Right renal pelvis (tissue), 4 donors: ENCODE data around the gene STIM2. TPM values are rescaled to one million over a fixed set of nuclear protein-coding genes. Genes with fewer than 3 reads are reported as not detected.
A peak's percentile ranks its signal among the peaks of the same experiment; 100 is the strongest.
"Not testable (repeated sequence)": the region's sequence is repeated elsewhere in the genome, so short reads cannot be mapped to it uniquely, and the experiment has no call there.

Source experiments
- DNase-seq, 4 donors: peaks; one replicate each; pipeline ENCODE4 v3.0.0-alpha.2; 2013; ENCODE audit warnings: low read depth in 4 of 4, low spot score in 3 of 4, missing footprints in 1 of 4
- polyA plus RNA-seq, 4 donors: library from polyadenylated mRNA; unstranded; fragments of 120-200 nt; gene quantifications; one replicate each; pipeline ENCODE4 v1.2.1, GENCODE V29; 2013; ENCODE audit not compliant: insufficient read length in 4 of 4

The STIM2 gene
- polyA plus RNA-seq, 4 donors = 36.4 to 41.2 (median 39.0) TPM

GRCh38 chr4:27022963-27023362 is 162.3 kb downstream of the STIM2 start:
- no peak for DNase-seq

- no peak for DNase-seq
Measured at GRCh38 chr4:27023366-27023765, 162.7 kb downstream of the STIM2 start.

- no peak for DNase-seq
Measured at GRCh38 chr4:27024805-27025204, 164.2 kb downstream of the STIM2 start.

GRCh38 chr4:27027428-27027827 is 166.8 kb downstream of the STIM2 start:
- DNase-seq = no peak

- DNase-seq = not testable (repeated sequence)
Measured at GRCh38 chr4:27035127-27035526, 174.5 kb downstream of the STIM2 start.

- no peak for DNase-seq
Measured at GRCh38 chr4:27040356-27040755, 179.7 kb downstream of the STIM2 start.

- no peak for DNase-seq
Measured at GRCh38 chr4:27042411-27042810, 181.8 kb downstream of the STIM2 start.

- no peak for DNase-seq
Measured at GRCh38 chr4:27043200-27043599, 182.6 kb downstream of the STIM2 start.

GRCh38 chr4:27046851-27047250 is 186.2 kb downstream of the STIM2 start:
- no peak for DNase-seq

GRCh38 chr4:27048429-27049238 is 188.0 kb downstream of the STIM2 start:
- peak in 1 of 4 donors; percentile 19 for DNase-seq

- no peak for DNase-seq
Measured at GRCh38 chr4:27049239-27049829, 188.7 kb downstream of the STIM2 start.

GRCh38 chr4:27050731-27051130 is 190.1 kb downstream of the STIM2 start:
- DNase-seq = no peak

GRCh38 chr4:27055221-27055760 is 194.7 kb downstream of the STIM2 start:
- DNase-seq = no peak

GRCh38 chr4:27056281-27056680 is 195.6 kb downstream of the STIM2 start:
- DNase-seq = no peak

GRCh38 chr4:27057053-27057452 is 196.4 kb downstream of the STIM2 start:
- DNase-seq = no peak

- DNase-seq = no peak
Measured at GRCh38 chr4:27057662-27058061, 197.0 kb downstream of the STIM2 start.

GRCh38 chr4:27058819-27059406 is 198.3 kb downstream of the STIM2 start:
- DNase-seq = no peak

GRCh38 chr4:27059446-27059845 is 198.8 kb downstream of the STIM2 start:
- no peak for DNase-seq

GRCh38 chr4:27062256-27062655 is 201.6 kb downstream of the STIM2 start:
- DNase-seq = no peak

GRCh38 chr4:27066591-27066990 is 205.9 kb downstream of the STIM2 start:
- no peak for DNase-seq

GRCh38 chr4:27068151-27068867 is 207.7 kb downstream of the STIM2 start:
- no peak for DNase-seq
